ENCODE results near the gene HNRNPK. TPM values are rescaled to one million over a fixed set of nuclear protein-coding genes. Genes with fewer than 3 reads are reported as not detected.

Gene HNRNPK
- total RNA-seq, 2 experiments from 2014 or later, result 679 to 704 TPM

DNA sequence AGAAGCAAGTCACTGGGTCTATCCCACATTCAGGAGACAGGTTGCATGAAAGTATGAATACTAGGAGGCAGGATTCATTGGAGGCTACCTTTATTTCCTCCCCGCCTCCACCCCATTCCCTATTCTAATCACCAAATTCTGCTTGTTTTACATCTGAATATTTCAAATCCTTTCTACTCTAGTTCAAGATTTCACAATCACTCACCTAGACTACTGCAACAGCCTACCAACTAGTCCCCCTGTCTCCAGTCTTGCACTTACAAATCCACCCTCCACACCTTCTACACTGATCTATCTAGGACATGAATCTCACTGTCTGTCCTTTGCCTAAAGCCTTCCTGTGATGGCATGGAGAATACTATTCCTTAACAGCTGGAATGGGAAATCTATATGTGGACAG lies 52.4 kb downstream of the HNRNPK start:
- Mint-ChIP-seq H3K4me3 (no peak overlapping the region), H3K4me1 (ENCODE audit: low read depth) (peaks cover 12% of the 10 kb centered on the region), H3K27me3 (ENCODE audit: low read depth) (no peaks in the 10 kb centered on the region), H3K36me3 (ENCODE audit: low read depth) (no peaks in the 10 kb centered on the region), H3K27ac (no peak overlapping the region), H3K9me3 (no peaks in the 10 kb centered on the region)
- CTCF ChIA-PET, result no interaction called here
- intact Hi-C loops (cut with micrococcal nuclease), result no loop called here
- DNase-seq, result no peak

DNA sequence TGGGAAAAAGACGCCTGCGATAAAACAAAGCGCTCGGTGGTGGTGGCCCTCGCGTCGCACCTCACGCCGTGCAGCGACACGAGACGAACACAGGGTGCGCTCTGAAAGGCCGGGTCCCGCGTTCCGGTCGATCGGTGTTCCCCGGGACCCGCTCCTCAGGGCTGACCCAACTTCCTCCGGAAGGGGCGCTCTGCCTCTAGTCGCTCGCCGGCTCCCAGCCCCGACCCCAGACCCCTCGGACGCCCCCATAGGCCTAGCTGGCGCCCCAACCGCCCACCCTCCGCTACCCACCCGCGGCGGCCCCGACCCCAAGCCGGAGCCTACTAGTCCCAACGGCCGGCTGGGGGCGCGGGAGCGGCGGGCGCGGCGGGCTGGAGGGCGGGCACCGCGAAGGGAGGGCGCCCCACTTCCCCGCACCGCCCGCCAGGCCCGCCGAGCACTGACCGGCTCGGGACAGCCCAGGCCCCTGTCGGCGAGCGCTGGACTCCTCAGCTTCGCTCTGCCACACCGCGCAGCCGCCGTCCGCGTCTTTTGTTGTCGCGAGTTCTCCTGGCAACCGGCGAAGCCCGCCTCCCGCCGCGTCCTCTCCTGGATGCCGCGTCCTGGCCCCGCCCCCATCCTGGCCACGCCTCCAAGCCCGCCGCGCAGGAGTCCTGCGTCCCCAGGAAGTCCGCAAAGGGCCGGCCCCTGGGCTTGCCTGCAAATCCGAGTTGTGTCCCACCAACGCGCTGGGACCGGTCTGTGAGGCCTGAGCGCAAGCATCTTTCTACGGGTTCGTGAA lies 58.9 kb downstream of the HNRNPK start, which contains the start of gene KIF27:
KIF27 (minus strand) TSS at position 506 of the 781 bp plus-strand sequence. CDS start 5,841 bp downstream, outside the sequence.
- intact Hi-C loops (cut with micrococcal nuclease), result loop anchor here (1.0 to 5.0 kb wide), 11 partner anchors 35 to 1821 kb away; partner anchors contain the start of genes GKAP1, HNRNPK, IDNK and RMI1
- peak; percentile 98 for DNase-seq
- CTCF ChIA-PET, result interaction anchor here (0.6 to 2.0 kb wide), 13 partner anchors 10 to 1344 kb away, joined by 3 to 9 read pairs (median 4); no protein-coding TSS in a partner anchor

DNA sequence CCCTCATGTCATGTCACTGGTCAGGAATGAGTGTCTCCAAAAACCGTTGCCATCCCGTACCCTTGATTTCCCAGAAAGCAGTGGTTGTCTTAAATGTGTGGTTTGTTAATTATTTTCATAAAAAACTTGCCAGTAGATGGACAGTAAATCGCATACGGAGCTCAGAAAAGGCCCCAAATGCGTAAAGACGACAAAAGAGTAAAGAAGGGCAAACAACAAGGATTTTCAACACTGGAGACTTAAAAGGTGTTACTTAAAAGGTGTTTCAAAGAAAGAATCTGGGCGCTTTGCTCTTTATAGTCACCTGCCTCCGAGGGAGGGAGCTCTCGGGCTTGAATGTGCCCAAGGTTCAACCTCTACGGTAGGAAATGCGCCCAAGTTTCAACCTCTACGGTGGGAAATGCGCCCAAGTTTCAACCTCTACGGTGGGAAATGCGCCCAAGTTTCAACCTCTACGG lies 59.5 kb downstream of the HNRNPK start:
- Mint-ChIP-seq H3K36me3 (ENCODE audit: low read depth) (no peaks in the 10 kb centered on the region), H3K27me3 (ENCODE audit: low read depth) (no peaks in the 10 kb centered on the region), H3K27ac (peak overlapping the region; percentile 90), H3K9me3 (no peaks in the 10 kb centered on the region), H3K4me1 (ENCODE audit: low read depth) (peaks cover 10% of the 10 kb centered on the region), H3K4me3 (peak overlapping the region; percentile 82)
- intact Hi-C loops (cut with micrococcal nuclease), result loop anchor here (1.0 to 5.0 kb wide), 2 partner anchors 212 to 252 kb away; no protein-coding TSS in a partner anchor
- CTCF ChIA-PET, result interaction anchor here (0.6 to 2.0 kb wide), 9 partner anchors 9 to 1343 kb away, joined by 3 to 9 read pairs (median 4); no protein-coding TSS in a partner anchor
- DNase-seq, result no peak

More for the DNA sequence above, 58.9 kb downstream of the HNRNPK start, which contains the start of gene KIF27:
- peak within 1 kb of the TSS; percentile 90 for H3K27ac Mint-ChIP-seq
- H3K27me3 Mint-ChIP-seq (ENCODE audit: low read depth), result no peaks in the 10 kb centered on the region
- peak within 1 kb of the TSS; percentile 82 for H3K4me3 Mint-ChIP-seq
- H3K36me3 Mint-ChIP-seq (ENCODE audit: low read depth), result no peaks in the 10 kb centered on the region
- H3K9me3 Mint-ChIP-seq, result no peaks in the 10 kb centered on the region
- H3K4me1 Mint-ChIP-seq (ENCODE audit: low read depth), result peaks cover 10% of the 10 kb centered on the region

DNA sequence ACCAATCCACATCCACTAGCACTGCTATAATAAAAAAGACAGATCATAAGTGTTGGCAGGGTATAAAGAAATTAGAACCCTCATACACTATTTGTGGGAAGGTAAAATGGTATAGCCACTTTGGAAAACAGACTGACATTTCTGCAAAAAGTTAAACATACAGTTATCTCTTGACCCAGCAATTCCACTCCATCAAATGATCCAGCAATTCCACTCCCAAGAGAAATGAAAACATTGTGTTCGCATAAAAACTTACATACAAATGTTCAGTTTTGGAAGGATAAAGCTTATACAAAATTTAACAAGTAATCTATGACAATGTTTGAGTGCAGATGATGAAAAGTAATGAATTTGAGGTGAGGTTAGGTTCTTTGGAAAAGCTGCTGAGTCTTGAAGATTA lies 60.9 kb downstream of the HNRNPK start:
- H3K9me3 Mint-ChIP-seq, result no peaks in the 10 kb centered on the region
- intact Hi-C loops (cut with micrococcal nuclease), result no loop called here

More for the DNA sequence above, 60.9 kb downstream of the HNRNPK start:
- Mint-ChIP-seq H3K36me3 (ENCODE audit: low read depth) (no peaks in the 10 kb centered on the region), H3K4me1 (ENCODE audit: low read depth) (peaks cover 10% of the 10 kb centered on the region), H3K27me3 (ENCODE audit: low read depth) (no peaks in the 10 kb centered on the region), H3K4me3 (no peak overlapping the region), H3K27ac (no peak overlapping the region)
- DNase-seq, result no peak
- CTCF ChIA-PET, result interaction anchor here (0.8 kb wide), 1 partner anchor 298 kb away, joined by 3 read pairs; no protein-coding TSS in a partner anchor

Small RNA genes lying within 50 kb of the gene (microRNA-seq; reads per million reads assigned to microRNA genes)
- gene MIR7-1 (ENCODE audit: borderline microRNAs expressed, borderline replicate concordance), result 511 reads per million, percentile 78 among the genes with 10 or more reads in this experiment

Other genes starting within 250 kb of the HNRNPK start
- 1 to 10 TPM; 4.4 to 4.5 TPM for gene GKAP1, start 162.4 kb downstream of the HNRNPK start, total RNA-seq
- gene KIF27, start 58.8 kb downstream of the HNRNPK start, total RNA-seq, result 1 to 10 TPM; 2.7 to 3.8 TPM
- 10 to 100 TPM; 19.2 to 19.3 TPM for gene RMI1, start 590 bp upstream of the HNRNPK start, total RNA-seq

Measured in activated naive CD4-positive, alpha-beta T cell treated with anti-CD3 and anti-CD28 coated beads for 36 hours (primary cell).